Measurements from ENCODE around the gene ASTN2. TPM values are rescaled to one million over a fixed set of nuclear protein-coding genes. Genes with fewer than 3 reads are reported as not detected.

The ASTN2 gene
- total and polyA plus RNA-seq, 3 donors from 2014 or later: 55.7 to 157 (median 117) TPM

DNA sequence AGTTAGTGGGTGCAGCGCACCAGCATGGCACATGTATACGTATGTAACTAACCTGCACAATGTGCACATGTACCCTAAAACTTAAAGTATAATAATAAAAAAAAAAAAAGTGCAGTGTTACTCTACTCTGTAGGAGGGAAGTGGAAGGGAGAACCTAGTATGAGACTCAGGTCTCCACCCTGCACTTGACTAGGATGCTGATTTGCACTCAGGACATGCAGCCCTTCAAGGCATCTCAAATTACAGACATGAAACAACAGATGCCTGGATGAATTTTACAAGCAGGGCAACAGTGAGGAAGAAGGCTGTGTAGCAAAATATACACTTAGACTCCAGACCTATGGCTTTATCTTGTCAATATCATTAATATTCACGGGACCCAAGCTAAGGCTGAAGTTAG is 711.2 kb downstream of the ASTN2 start:
- no peaks in the 10 kb centered on the region for H3K9me3 ChIP-seq
- H3K36me3 ChIP-seq (ENCODE audit: low read depth, missing control alignments): no peaks in the 10 kb centered on the region
- no peak for TF ChIP-seq POLR2A (IDR thresholded peaks at IDR 0.05)
- TF ChIP-seq, protein P1, sequence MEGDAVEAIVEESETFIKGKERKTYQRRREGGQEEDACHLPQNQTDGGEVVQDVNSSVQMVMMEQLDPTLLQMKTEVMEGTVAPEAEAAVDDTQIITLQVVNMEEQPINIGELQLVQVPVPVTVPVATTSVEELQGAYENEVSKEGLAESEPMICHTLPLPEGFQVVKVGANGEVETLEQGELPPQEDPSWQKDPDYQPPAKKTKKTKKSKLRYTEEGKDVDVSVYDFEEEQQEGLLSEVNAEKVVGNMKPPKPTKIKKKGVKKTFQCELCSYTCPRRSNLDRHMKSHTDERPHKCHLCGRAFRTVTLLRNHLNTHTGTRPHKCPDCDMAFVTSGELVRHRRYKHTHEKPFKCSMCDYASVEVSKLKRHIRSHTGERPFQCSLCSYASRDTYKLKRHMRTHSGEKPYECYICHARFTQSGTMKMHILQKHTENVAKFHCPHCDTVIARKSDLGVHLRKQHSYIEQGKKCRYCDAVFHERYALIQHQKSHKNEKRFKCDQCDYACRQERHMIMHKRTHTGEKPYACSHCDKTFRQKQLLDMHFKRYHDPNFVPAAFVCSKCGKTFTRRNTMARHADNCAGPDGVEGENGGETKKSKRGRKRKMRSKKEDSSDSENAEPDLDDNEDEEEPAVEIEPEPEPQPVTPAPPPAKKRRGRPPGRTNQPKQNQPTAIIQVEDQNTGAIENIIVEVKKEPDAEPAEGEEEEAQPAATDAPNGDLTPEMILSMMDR (IDR thresholded peaks at IDR 0.05): no peak
- H3K27ac ChIP-seq: no peak overlapping the region
- 86 to 97% methylated on average over 3 of the region's 3 CpGs for WGBS, 2 donors
- no peaks in the 10 kb centered on the region for H3K4me1 ChIP-seq
- intact Hi-C loops (cut with DNase I; ENCODE audit: low total_unique reads): no loop called here
- H3K27me3 ChIP-seq: no peaks in the 10 kb centered on the region
- no peak overlapping the region for H3K4me3 ChIP-seq
- no peak for DNase-seq

DNA sequence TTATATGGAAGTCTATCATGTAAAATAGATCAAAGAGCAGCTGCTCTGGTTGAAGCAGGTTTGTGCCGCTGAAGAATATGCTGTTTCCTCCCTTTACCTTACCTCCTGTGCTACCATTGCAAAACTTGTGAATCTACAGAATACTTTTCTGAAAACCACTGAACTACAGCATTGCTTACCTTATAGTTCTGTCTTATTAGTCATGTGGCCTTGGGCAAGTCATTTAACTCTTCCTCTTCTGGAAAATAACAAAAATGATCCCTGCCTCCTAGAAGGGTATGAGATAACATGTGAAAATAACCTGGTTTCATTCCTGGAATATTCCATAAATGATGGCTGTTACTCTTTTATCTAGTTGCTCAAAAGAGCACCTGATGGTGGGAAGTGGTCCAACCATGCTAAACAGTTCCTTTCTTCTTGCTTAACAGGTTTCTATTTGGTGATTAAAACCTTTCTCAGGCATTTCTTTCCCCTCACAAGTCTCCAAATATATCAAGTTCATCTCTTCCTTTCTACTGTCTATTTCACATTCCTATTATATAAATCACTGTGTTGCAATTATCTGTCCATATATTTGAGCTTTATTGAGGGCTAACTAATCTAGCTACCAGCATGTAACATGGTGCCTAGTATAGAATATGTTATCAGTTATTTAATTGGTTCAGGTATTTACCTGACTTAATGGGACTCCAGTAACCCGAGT is 712.8 kb downstream of the ASTN2 start:
- DNase-seq: no peak
- Histone ChIP-seq H3K9me3 (no peaks in the 10 kb centered on the region), H3K36me3 (ENCODE audit: low read depth, missing control alignments) (no peaks in the 10 kb centered on the region), H3K27ac (no peak overlapping the region), H3K4me3 (no peak overlapping the region), H3K27me3 (no peaks in the 10 kb centered on the region), H3K4me1 (no peaks in the 10 kb centered on the region)
- TF ChIP-seq POLR2A (IDR thresholded peaks at IDR 0.05): no peak
- TF ChIP-seq, protein P1 (IDR thresholded peaks at IDR 0.05): no peak
- intact Hi-C loops (cut with DNase I; ENCODE audit: low total_unique reads): no loop called here
- 47 to 94% methylated on average over 2 of the region's 2 CpGs for WGBS, 2 donors

DNA sequence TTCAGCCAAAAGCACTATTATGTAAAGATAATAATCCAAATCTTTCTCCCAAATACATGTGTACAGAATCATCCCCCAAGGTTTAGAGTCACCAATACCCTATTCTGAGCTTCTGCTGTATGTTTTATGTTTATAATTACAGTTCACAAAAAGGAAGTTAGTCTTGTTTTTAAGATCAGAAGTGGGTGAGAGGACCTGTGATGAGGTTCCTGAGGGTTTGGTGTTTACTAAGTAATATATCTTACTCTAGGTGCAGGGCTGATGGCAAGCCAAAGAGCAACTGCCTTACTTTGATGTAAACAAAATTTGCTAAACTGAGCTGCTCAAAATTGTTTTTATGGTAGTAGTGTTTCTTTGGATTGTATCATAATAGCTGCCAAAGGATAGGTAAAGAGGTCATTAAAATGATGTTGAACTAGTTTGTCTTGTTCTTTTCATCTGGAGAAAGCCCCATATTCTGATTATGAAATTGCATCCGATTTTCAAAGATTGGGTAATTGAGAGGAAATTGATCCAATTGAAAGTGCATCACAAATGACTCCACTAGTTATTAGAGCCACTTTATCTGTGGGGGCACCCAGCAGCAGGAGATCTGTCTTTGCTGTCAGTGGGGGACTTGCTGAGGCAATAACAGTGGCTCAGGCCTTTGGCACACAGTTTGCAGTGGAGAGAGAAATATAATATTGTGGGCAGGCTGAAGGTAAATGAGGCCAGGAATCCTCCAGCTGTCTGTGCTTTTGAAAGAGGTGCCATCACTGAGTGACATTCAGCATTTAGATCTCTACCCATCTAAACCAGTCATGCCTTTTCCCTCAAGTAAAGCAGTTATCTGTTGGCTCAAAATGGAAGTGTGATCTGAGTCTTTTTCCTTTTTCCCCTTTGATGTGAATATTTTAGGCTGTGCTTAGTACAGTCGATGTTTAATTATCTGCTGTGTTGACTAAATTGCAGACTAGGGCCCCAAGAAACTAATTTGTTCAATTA is 713.7 kb downstream of the ASTN2 start:
- H3K4me3 ChIP-seq: no peak overlapping the region
- H3K4me1 ChIP-seq: no peaks in the 10 kb centered on the region
- WGBS, 2 donors: 53 to 82% methylated on average over 2 of the region's 2 CpGs
- no peaks in the 10 kb centered on the region for H3K36me3 ChIP-seq (ENCODE audit: low read depth, missing control alignments)
- intact Hi-C loops (cut with DNase I; ENCODE audit: low total_unique reads): no loop called here
- no peak overlapping the region for H3K27ac ChIP-seq
- H3K27me3 ChIP-seq: no peaks in the 10 kb centered on the region
- H3K9me3 ChIP-seq: no peaks in the 10 kb centered on the region
- DNase-seq: no peak
- TF ChIP-seq POLR2A (IDR thresholded peaks at IDR 0.05): no peak
- TF ChIP-seq, protein P1 (IDR thresholded peaks at IDR 0.05): no peak

DNA sequence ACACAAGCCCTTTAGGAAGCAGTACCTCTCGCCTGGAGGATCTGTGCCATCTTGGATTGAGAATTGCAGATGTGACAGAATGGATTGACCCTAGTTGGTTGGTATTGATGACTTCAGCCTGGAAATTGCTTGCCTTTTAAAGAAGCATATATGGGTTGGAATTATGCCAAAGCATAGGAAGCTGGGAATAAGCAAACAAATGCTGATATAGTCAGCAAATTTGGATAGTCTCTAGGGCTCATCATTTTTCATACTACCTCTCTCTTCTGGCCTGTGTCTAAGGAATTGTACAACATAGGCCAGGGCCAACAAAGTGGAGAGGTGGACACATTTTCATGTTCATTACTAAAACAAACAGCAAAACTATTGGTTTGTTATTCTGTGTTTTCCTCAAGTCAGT is 714.6 kb downstream of the ASTN2 start:
- intact Hi-C loops (cut with DNase I; ENCODE audit: low total_unique reads): no loop called here
- no peaks in the 10 kb centered on the region for H3K9me3 ChIP-seq
- H3K27ac ChIP-seq: no peak overlapping the region
- H3K27me3 ChIP-seq: no peaks in the 10 kb centered on the region
- H3K4me1 ChIP-seq: no peaks in the 10 kb centered on the region
- DNase-seq: no peak
- no peaks in the 10 kb centered on the region for H3K36me3 ChIP-seq (ENCODE audit: low read depth, missing control alignments)
- no peak overlapping the region for H3K4me3 ChIP-seq
- TF ChIP-seq, protein P1 (IDR thresholded peaks at IDR 0.05): no peak
- TF ChIP-seq POLR2A (IDR thresholded peaks at IDR 0.05): no peak
- 94 to 100% methylated on average over 1 of the region's 1 CpG for WGBS, 2 donors

Data from testis (tissue), 3 donors.